SK-N-SH (cell line): ENCODE data around the gene CHI3L2.

Source experiments
- CTCF ChIP-seq: fragments of 200-600 bp; sonication (generic); IDR thresholded peaks from 2 replicates; pipeline ENCODE4 v1.6.1; 2017; ENCODE audit warnings: antibody characterized with exemption, mild to moderate bottlenecking, moderate library complexity
- EZH2phosphoT487 ChIP-seq: fragments of 200-600 bp; sonication (generic); IDR thresholded peaks from 2 replicates; pipeline ENCODE4 v1.6.1; 2017; ENCODE audit warnings: low read depth, mixed run types, mild to moderate bottlenecking, antibody characterized with exemption, moderate library complexity, borderline replicate concordance
- GABPA ChIP-seq: IDR thresholded peaks from 2 replicates; pipeline ENCODE4 v1.4.0; 2012; ENCODE audit warnings: low read depth, mild to moderate bottlenecking
- JUND ChIP-seq: IDR thresholded peaks from 2 replicates; pipeline ENCODE4 v1.4.0; 2012
- MXI1 ChIP-seq: IDR thresholded peaks from 2 replicates; pipeline ENCODE4 v1.6.1; 2012; ENCODE audit warnings: mild to moderate bottlenecking, low read depth, low read length, improper control_type of control experiment
- NRF1 ChIP-seq: IDR thresholded peaks from 2 replicates; pipeline ENCODE4 v1.6.1; 2012; ENCODE audit warnings: low read depth, mild to moderate bottlenecking, low read length
- RFX5 ChIP-seq: IDR thresholded peaks from 2 replicates; pipeline ENCODE4 v1.6.1; 2012; ENCODE audit warnings: mild to moderate bottlenecking, improper control_type of control experiment, low read length
- SMC3 ChIP-seq: IDR thresholded peaks from 2 replicates; pipeline ENCODE4 v1.6.1; 2012; ENCODE audit warnings: low read depth, low read length, improper control_type of control experiment
- TF ChIP-seq, protein P1 (sequence below): IDR thresholded peaks from 2 replicates; pipeline ENCODE4 v1.4.0; 2012; ENCODE audit warnings: low read depth
- TF ChIP-seq, protein P2 (sequence below): IDR thresholded peaks from 2 replicates; pipeline ENCODE4 v1.6.1; 2012; ENCODE audit warnings: mild to moderate bottlenecking, low read depth, low read length, moderate library complexity

GRCh38 chr1:111269825-111270406, 42.4 kb downstream of the CHI3L2 start:
- TF ChIP-seq CTCF (no peak), MXI1 (no peak), NRF1 (no peak), JUND (no peak), RFX5 (no peak), SMC3 (no peak), EZH2phosphoT487 (peak; percentile 33; the same call in 1 of the 2 replicates), GABPA (no peak)
- TF ChIP-seq, protein P1, sequence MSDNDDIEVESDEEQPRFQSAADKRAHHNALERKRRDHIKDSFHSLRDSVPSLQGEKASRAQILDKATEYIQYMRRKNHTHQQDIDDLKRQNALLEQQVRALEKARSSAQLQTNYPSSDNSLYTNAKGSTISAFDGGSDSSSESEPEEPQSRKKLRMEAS = no peak
- TF ChIP-seq, protein P2, sequence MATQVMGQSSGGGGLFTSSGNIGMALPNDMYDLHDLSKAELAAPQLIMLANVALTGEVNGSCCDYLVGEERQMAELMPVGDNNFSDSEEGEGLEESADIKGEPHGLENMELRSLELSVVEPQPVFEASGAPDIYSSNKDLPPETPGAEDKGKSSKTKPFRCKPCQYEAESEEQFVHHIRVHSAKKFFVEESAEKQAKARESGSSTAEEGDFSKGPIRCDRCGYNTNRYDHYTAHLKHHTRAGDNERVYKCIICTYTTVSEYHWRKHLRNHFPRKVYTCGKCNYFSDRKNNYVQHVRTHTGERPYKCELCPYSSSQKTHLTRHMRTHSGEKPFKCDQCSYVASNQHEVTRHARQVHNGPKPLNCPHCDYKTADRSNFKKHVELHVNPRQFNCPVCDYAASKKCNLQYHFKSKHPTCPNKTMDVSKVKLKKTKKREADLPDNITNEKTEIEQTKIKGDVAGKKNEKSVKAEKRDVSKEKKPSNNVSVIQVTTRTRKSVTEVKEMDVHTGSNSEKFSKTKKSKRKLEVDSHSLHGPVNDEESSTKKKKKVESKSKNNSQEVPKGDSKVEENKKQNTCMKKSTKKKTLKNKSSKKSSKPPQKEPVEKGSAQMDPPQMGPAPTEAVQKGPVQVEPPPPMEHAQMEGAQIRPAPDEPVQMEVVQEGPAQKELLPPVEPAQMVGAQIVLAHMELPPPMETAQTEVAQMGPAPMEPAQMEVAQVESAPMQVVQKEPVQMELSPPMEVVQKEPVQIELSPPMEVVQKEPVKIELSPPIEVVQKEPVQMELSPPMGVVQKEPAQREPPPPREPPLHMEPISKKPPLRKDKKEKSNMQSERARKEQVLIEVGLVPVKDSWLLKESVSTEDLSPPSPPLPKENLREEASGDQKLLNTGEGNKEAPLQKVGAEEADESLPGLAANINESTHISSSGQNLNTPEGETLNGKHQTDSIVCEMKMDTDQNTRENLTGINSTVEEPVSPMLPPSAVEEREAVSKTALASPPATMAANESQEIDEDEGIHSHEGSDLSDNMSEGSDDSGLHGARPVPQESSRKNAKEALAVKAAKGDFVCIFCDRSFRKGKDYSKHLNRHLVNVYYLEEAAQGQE = no peak
